GM20000 (cell line): Measurements from ENCODE around the gene IKZF5.

Experiments used
- DNase-seq: peaks from one replicate; pipeline ENCODE4 v3.0.0; 2012; ENCODE audit warnings: low spot score
- CTCF ChIP-seq: IDR thresholded peaks from 2 replicates; pipeline ENCODE4 v1.5.1; 2012; ENCODE audit warnings: mild to moderate bottlenecking, control low read depth; ENCODE audit errors: extremely low read depth, missing control alignments

The IKZF5 gene

GRCh38 chr10:123008355-123009104, at the start of gene IKZF5, which contains the start of gene ACADSB:
Gene IKZF5 (minus strand): TSS chr10:123008795. CDS start chr10:122998625, 10,170 bp downstream.
Gene ACADSB (plus strand): TSS chr10:123009006. CDS start chr10:123009030, 24 bp downstream.
- no peak for TF ChIP-seq CTCF
- DNase-seq, result peak; percentile 99

DNA sequence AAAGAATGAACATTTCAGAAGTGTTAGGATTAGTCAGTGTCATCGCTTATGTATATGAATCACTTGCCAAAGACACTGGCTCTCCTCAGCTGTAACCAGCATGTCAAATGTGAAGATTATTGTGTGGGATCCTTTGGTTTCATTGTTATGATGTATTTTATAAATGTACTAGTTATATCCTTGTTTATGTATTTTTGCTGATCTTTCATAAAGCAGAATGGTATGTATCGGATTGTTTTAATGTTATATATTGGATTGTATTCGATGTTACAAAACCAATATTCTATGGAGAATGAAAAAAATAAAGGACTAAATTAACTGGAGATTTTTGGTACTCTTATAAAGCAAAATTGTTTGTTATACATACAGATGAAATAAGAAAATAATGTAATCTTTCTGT, 49.4 kb upstream of the IKZF5 start:
- no peak for TF ChIP-seq CTCF
- no peak for DNase-seq

DNA sequence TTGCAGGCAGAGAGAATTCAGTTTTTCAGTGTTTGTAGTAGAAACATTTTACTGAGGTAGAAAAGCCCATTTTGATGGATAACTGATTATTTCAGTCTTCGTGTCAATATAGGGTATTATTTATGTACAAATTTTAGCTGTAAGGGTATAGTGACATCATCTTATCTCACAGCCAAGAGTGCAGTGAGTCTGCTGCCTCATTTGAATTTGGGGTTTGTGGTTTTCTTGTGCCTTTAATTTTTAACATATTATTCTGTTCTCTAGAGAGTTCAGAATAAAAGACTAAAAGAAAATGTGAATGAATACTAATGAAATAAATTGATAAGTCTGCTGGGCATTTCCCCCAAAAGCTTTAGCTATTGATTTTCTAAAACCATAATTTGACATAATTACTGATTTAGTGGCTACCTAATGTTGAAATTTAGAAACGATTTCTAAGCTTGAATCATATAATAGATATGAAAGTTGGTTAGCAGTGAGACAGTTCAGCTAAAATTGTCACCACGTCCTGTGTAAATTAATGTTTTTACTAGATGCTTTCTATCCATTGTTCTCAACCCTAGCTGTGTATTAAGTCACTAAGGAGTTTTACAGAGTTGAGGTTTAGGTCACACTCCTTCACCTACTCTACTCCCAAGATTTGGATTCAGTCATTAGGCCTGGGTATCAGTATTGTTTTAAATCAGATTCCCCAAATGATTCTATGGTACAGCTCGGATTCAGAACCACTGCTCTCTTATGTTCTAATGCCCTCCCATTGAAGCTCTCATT, 37.6 kb upstream of the IKZF5 start:
- TF ChIP-seq CTCF, result no peak
- no peak for DNase-seq

GRCh38 chr10:123044391-123044790, 35.8 kb upstream of the IKZF5 start:
- TF ChIP-seq CTCF, result no peak
- DNase-seq, result no peak

DNA sequence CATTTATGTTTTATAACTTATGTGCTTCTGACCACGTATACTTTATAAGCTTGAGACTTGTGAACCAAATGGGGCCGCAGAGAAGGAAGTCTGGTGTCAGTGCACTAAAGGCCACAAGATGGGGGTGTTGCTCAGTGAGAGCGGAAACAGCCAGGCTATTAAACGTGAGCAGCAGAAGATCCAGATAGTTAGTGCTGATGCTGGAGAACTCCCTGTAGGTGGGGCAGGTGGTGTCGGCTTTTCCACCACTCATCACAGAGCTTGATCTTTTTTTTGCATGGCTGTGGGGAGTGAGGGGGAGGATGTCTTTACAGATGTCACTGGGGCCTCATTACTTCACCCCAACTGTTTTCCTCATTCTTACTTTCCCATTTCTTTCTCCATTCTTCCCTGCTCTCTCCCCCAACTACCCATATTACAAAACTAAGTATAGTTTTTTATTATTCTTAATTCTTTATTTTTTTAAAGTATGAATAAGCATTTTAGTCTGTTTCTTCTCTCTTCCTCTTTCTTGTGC, 34.9 kb upstream of the IKZF5 start:
- DNase-seq, result peak; percentile 65
- TF ChIP-seq CTCF, result peak; percentile 80

GRCh38 chr10:123042708-123043408, 34.3 kb upstream of the IKZF5 start:
- no peak for TF ChIP-seq CTCF
- DNase-seq, result no peak
